K562 (cell line): ENCODE data around the gene METAP1. TPM values are rescaled to one million over a fixed set of nuclear protein-coding genes. Genes with fewer than 3 reads are reported as not detected.

Experiments used
- ASH1L ChIP-seq: fragments of 450-650 bp; IDR thresholded peaks from 2 replicates; pipeline ENCODE4 v1.6.1; 2018; ENCODE audit warnings: borderline replicate concordance, mild to moderate bottlenecking, low read depth; ENCODE audit not compliant: partially characterized antibody
- BDP1 ChIP-seq: IDR thresholded peaks from 3 replicates; pipeline ENCODE4 v1.6.1; 2011; ENCODE audit not compliant: insufficient read length, insufficient read depth
- CBX5 ChIP-seq: IDR thresholded peaks from 2 replicates; pipeline ENCODE4 v1.6.1; 2014; ENCODE audit warnings: low read depth, borderline replicate concordance
- E4F1 ChIP-seq: fragments of 250-450 bp; sonication (Bioruptor Pico); IDR thresholded peaks from 2 replicates; pipeline ENCODE4 v1.5.0; 2021; ENCODE audit warnings: mild to moderate bottlenecking, borderline replicate concordance
- EP300 ChIP-seq: IDR thresholded peaks from 2 replicates; pipeline ENCODE4 v1.6.1; 2012; ENCODE audit warnings: low read length, improper control_type of control experiment
- EZH2 ChIP-seq: IDR thresholded peaks from 2 replicates; pipeline ENCODE4 v1.6.1; 2012; ENCODE audit warnings: low read depth, mild to moderate bottlenecking, inconsistent platforms, low read length, borderline replicate concordance
- HDAC3 ChIP-seq: fragments of 450-650 bp; IDR thresholded peaks from 2 replicates; pipeline ENCODE4 v1.6.1; 2018; ENCODE audit warnings: borderline replicate concordance, mild to moderate bottlenecking, moderate library complexity; ENCODE audit not compliant: partially characterized antibody
- PHB2 ChIP-seq: fragments of 450-650 bp; IDR thresholded peaks from 2 replicates; pipeline ENCODE4 v1.6.1; 2017; ENCODE audit warnings: low read depth
- RBM17 ChIP-seq: fragments of 200-400 bp; formaldehyde crosslinking; IDR thresholded peaks from 2 replicates; pipeline ENCODE4 v1.6.1; 2017; ENCODE audit warnings: low read depth, mild to moderate bottlenecking, low read length, borderline replicate concordance
- ZNF583 ChIP-seq: fragments of 250-450 bp; sonication (Bioruptor Pico); IDR thresholded peaks from 2 replicates; pipeline ENCODE4 v1.4.0; 2020
- ZNF699 ChIP-seq: fragments of 250-450 bp; sonication (Bioruptor Pico); IDR thresholded peaks from 2 replicates; pipeline ENCODE4 v1.8.0; 2021; ENCODE audit warnings: mild to moderate bottlenecking, moderate library complexity; ENCODE audit not compliant: insufficient replicate concordance
- ZNF764 ChIP-seq: fragments of 250-450 bp; sonication (Bioruptor Pico); IDR thresholded peaks from 2 replicates; pipeline ENCODE4 v1.4.0; 2020; ENCODE audit warnings: low read depth, mild to moderate bottlenecking, moderate library complexity
- polyA plus RNA-seq, 8 experiments: library from polyadenylated mRNA; depleted of rRNA in 4 of 8; stranded (reverse) in 5 of 8; unstranded in 3 of 8; fragments of >200 nt; fragmentation: Nextera tagmentation in 2 of 8; fragmentation: Illumina TruSeq in 1 of 8; extraction: Ambion mirVana in 2 of 8; extraction: Trizol in 1 of 8; gene quantifications; 2 replicates each; pipeline versions ENCODE4 v1.2.1 to v1.2.3, GENCODE V29; 2011 to 2014; ENCODE audit warnings: inconsistent platforms in 1 of 8, missing spikeins in 1 of 8
- total RNA-seq, 7 experiments: library from RNA; depleted of rRNA in 6 of 7; stranded (reverse); fragments of >200 nt in 6 of 7; fragmentation: Illumina TruSeq in 2 of 7; extraction: Trizol in 2 of 7; gene quantifications; 2 replicates each; pipeline versions ENCODE4 v1.2.1 to v1.2.3, GENCODE V29; 2011 to 2021; ENCODE audit warnings: low replicate concordance in 1 of 7
- TF ChIP-seq, protein P1 (sequence below), 2 experiments: fragments of 450-650 bp; IDR thresholded peaks; 2 replicates each; pipeline ENCODE4 v1.6.1; 2016; ENCODE audit warnings: mild to moderate bottlenecking in 2 of 2, borderline replicate concordance in 1 of 2, low read depth in 1 of 2, moderate library complexity in 1 of 2
- TF ChIP-seq, protein P2 (sequence below): sonication (generic); formaldehyde crosslinking; IDR thresholded peaks from 2 replicates; pipeline ENCODE4 v1.8.0; 2022; ENCODE audit warnings: mild to moderate bottlenecking, missing genetic modification reagents

The METAP1 gene
- total and polyA plus RNA-seq, 9 of the 15 experiments (the other 6 are each of a cell fraction or from before 2014, with no cell fraction given), result 31.4 to 77.6 (median 59.5) TPM

DNA sequence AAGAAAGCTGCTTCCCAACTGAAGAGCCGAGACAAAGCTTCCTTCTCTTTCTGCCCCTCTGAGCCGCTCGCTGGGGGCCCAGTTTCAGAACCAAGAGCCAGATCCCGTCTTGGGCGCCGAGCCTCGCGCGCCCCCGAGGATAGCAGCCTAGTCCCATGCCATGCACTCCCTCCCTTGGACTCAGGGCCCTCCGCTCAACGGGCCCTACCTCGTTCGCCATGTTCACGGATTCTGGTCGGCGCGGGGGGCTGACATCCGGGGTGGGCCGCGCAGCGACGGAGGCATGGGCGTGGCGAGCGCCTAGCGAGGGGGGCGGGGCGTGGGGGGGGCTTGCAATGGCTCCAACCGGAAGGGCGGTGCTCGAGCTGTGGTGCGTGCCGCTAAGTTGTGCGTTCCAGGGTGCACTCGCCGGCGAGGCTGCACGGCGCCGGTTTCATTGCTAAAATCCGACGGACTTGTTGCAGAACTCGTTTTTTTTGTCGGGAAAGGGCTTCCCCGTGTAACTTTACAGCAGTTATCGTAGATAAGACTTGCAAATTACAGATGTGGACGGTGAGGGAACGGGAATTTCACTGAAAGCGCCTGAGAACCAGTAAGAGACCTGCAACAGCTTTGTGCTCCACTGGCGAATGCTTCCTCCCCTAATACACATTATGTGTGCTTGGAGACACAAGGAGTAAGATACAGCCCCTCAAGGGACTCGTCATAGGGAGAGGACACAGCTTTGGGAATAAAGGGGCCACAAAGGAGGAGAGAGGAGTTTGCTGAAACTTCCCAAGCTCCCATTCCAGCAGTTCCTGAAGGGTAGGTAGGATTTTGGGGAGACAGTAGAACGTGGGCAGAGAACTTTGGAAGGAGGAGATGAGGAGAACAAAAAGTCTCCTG lies 93.2 kb downstream of the METAP1 start, which contains the start of gene ADH5 (continued):
- TF ChIP-seq HDAC3 (no peak), PHB2 (no peak), ASH1L (no peak), RBM17 (no peak), EP300 (no peak), CBX5 (no peak; the same call in 1 of the 2 replicates), EZH2 (no peak), BDP1 (no peak), E4F1 (CRISPR knock-in tag) (no peak), ZNF699 (no peak), ZNF583 (CRISPR knock-in tag) (no peak), ZNF764 (no peak)
- TF ChIP-seq, protein P1, sequence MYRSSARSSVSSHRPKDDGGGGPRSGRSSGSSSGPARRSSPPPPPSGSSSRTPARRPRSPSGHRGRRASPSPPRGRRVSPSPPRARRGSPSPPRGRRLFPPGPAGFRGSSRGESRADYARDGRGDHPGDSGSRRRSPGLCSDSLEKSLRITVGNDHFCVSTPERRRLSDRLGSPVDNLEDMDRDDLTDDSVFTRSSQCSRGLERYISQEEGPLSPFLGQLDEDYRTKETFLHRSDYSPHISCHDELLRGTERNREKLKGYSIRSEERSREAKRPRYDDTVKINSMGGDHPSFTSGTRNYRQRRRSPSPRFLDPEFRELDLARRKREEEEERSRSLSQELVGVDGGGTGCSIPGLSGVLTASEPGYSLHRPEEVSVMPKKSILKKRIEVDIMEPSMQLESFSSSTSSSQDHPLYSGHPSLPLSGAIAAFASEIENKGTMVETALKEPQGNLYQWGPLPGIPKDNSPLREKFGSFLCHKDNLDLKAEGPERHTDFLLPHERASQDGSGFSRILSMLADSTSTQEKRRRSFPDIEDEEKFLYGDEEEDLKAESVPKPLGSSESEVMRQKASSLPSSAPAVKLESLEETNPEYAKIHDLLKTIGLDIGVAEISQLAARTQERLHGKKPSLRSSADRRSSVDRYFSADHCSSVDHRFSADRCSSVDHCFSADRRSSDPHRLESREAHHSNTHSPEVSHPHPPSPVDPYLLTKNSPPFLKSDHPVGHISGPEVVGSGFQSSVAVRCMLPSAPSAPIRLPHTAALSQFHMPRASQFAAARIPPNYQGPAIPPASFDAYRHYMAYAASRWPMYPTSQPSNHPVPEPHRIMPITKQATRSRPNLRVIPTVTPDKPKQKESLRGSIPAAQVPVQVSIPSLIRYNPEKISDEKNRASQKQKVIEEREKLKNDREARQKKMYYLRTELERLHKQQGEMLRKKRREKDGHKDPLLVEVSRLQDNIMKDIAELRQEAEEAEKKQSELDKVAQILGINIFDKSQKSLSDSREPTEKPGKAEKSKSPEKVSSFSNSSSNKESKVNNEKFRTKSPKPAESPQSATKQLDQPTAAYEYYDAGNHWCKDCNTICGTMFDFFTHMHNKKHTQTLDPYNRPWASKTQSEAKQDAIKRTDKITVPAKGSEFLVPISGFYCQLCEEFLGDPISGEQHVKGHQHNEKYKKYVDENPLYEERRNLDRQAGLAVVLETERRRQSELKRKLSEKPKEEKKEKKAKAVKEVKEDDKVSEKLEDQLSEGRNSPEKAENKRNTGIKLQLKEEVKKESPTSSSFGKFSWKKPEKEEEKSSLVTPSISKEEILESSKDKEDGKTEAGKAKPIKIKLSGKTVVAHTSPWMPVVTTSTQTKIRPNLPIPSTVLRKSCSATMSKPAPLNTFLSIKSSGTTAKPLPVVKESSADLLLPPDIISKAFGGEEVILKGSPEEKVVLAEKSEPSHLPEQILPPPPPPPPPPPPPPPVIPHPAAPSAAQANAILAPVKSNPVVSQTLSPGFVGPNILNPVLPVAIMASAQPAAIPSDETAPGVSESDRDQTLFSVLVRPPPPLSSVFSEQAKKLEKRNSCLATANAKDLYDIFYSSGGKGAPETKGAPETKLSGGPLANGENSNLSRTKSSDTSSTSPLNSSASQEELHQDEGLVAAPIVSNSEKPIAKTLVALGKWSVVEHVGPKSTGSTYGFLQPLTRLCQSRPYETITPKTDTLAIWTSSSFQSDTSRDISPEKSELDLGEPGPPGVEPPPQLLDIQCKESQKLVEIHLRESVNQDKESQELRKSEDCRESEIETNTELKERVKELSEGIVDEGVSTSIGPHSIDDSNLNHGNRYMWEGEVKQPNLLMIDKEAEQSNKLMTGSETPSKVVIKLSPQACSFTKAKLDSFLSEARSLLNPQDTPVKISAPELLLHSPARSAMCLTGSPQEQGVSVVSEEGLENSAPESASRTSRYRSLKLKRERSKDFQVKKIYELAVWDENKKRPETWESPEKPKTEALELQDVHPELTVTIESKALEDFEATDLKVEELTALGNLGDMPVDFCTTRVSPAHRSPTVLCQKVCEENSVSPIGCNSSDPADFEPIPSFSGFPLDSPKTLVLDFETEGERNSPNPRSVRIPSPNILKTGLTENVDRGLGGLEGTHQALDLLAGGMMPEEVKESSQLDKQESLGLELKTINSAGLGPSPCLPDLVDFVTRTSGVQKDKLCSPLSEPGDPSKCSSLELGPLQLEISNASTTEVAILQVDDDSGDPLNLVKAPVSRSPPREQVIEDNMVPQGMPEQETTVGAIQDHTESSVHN (IDR thresholded peaks at IDR 0.05; ENCODE audit: borderline replicate concordance in 1 of 2, low read depth in 1 of 2), result no peak
- TF ChIP-seq, protein P2, sequence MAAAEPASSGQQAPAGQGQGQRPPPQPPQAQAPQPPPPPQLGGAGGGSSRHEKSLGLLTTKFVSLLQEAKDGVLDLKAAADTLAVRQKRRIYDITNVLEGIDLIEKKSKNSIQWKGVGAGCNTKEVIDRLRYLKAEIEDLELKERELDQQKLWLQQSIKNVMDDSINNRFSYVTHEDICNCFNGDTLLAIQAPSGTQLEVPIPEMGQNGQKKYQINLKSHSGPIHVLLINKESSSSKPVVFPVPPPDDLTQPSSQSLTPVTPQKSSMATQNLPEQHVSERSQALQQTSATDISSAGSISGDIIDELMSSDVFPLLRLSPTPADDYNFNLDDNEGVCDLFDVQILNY (CRISPR knock-in tag), result no peak
